HCT116 (cell line): ENCODE results near the gene HDHD5.

Source experiments
- CBX3 ChIP-seq: IDR thresholded peaks from 2 replicates; pipeline ENCODE4 v1.6.1; 2012; ENCODE audit warnings: low read depth
- CTCF ChIP-seq, 3 experiments: fragments of 200-600 bp in 1 of 3; sonication (generic) in 1 of 3; IDR thresholded peaks in 2 of 3; conservative IDR thresholded peaks in 1 of 3; 2 replicates each; pipeline ENCODE4 v1.5.1; 2012 to 2017; ENCODE audit warnings: low read depth in 2 of 3, low read length in 2 of 3, antibody characterized with exemption in 1 of 3, borderline replicate concordance in 1 of 3, control low read depth in 1 of 3, mild to moderate bottlenecking in 1 of 3, mixed read lengths in 1 of 3, mixed run types in 1 of 3, moderate library complexity in 1 of 3; ENCODE audit not compliant: insufficient read depth in 1 of 3
- POLR2A ChIP-seq: IDR thresholded peaks from 2 replicates; pipeline ENCODE4 v1.7.0; 2011; ENCODE audit warnings: borderline replicate concordance; ENCODE audit not compliant: insufficient read depth, insufficient read length; ENCODE audit errors: extremely low read depth
- POLR2AphosphoS5 ChIP-seq: IDR thresholded peaks from 2 replicates; pipeline ENCODE4 v1.6.1; 2011; ENCODE audit warnings: mild to moderate bottlenecking, low read depth, low read length, moderate library complexity
- RAD21 ChIP-seq: IDR thresholded peaks from 2 replicates; pipeline ENCODE4 v1.6.1; 2012; ENCODE audit warnings: low read depth, mild to moderate bottlenecking
- SIN3A ChIP-seq: IDR thresholded peaks from 2 replicates; pipeline ENCODE4 v1.6.1; 2012; ENCODE audit warnings: low read depth
- TF ChIP-seq, protein P1 (sequence below): IDR thresholded peaks from 2 replicates; pipeline ENCODE4 v1.6.1; 2012; ENCODE audit warnings: low read depth

DNA sequence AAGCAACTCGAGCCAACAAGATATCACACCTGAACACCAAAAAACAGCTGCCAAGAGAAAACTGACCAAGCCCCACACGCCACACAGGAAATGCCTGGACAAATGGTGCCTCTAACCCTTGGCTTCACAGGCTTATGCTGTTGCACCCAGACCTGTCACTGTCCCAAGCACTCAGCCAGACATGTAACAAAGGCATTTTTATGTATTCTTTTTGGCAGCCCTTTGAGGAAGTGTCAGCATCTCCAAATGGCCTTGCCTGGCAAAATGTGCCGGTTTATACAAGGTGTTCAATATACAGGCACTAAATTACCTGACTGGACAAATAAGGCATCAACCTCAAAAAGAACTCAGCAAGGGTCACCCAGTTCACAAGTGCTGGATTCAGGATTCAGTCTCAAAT is 6.1 kb downstream of the HDHD5 start:
- TF ChIP-seq, protein P1, sequence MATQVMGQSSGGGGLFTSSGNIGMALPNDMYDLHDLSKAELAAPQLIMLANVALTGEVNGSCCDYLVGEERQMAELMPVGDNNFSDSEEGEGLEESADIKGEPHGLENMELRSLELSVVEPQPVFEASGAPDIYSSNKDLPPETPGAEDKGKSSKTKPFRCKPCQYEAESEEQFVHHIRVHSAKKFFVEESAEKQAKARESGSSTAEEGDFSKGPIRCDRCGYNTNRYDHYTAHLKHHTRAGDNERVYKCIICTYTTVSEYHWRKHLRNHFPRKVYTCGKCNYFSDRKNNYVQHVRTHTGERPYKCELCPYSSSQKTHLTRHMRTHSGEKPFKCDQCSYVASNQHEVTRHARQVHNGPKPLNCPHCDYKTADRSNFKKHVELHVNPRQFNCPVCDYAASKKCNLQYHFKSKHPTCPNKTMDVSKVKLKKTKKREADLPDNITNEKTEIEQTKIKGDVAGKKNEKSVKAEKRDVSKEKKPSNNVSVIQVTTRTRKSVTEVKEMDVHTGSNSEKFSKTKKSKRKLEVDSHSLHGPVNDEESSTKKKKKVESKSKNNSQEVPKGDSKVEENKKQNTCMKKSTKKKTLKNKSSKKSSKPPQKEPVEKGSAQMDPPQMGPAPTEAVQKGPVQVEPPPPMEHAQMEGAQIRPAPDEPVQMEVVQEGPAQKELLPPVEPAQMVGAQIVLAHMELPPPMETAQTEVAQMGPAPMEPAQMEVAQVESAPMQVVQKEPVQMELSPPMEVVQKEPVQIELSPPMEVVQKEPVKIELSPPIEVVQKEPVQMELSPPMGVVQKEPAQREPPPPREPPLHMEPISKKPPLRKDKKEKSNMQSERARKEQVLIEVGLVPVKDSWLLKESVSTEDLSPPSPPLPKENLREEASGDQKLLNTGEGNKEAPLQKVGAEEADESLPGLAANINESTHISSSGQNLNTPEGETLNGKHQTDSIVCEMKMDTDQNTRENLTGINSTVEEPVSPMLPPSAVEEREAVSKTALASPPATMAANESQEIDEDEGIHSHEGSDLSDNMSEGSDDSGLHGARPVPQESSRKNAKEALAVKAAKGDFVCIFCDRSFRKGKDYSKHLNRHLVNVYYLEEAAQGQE: no peak
- TF ChIP-seq CBX3 (no peak), RAD21 (no peak), POLR2A (no peak), POLR2AphosphoS5 (no peak), CTCF (IDR thresholded peaks at IDR 0.05 in 2 of 3, conservative IDR thresholded peaks at IDR 0.05 in 1 of 3; ENCODE audit: borderline replicate concordance in 1 of 3, insufficient read depth in 1 of 3, low read depth in 2 of 3, low read length in 2 of 3) (no peak), SIN3A (no peak)
